SK-N-SH (cell line): ENCODE results near the gene TRIOBP. TPM values are rescaled to one million over a fixed set of nuclear protein-coding genes. Genes with fewer than 3 reads are reported as not detected.

Experiments
- CTCF ChIA-PET: fragments of 300-600, 350-600 bp; formaldehyde crosslinking; extraction: SDS; loops from one replicate; lab custom pipeline; 2021; lab: Yijun Ruan, JAX
- POLR2A ChIA-PET: fragments of 350-600 bp; sonication (Branson Sonifier 250); formaldehyde crosslinking; extraction: SDS; loops from one replicate; lab custom pipeline; 2020; ENCODE audit warnings: antibody characterized with exemption, inconsistent platforms; lab: Yijun Ruan, JAX
- DNase-seq: peaks from one replicate; pipeline ENCODE4 v3.0.0; 2012
- H2AFZ ChIP-seq: fragments of 200-600 bp; sonication (generic); 2 replicates; pipeline ENCODE4 v1.8.1; 2016; ENCODE audit warnings: antibody characterized with exemption, mild to moderate bottlenecking, low read depth
- H3F3A ChIP-seq: fragments of 200-600 bp; sonication (generic); replicated peaks from 2 replicates; pipeline ENCODE3; 2016; ENCODE audit warnings: antibody characterized with exemption, mild to moderate bottlenecking; ENCODE audit not compliant: insufficient read depth
- H3K27ac ChIP-seq, 2 experiments: fragments of 200-500 bp in 1 of 2; fragments of 200-600 bp in 1 of 2; sonication (Bioruptor generic) in 1 of 2; sonication (generic), shearing (Covaris generic) in 1 of 2; 2 replicates each; pipeline versions ENCODE4 v1.5.1 to v1.6.1; 2014 to 2016; ENCODE audit warnings: low read depth in 2 of 2, inconsistent platforms in 1 of 2, low read length in 1 of 2, mild to moderate bottlenecking in 1 of 2, mixed read lengths in 1 of 2
- H3K27me3 ChIP-seq: fragments of 200-600 bp; sonication (generic), shearing (Covaris generic); 2 replicates; pipeline ENCODE4 v1.6.1; 2016; ENCODE audit warnings: mixed run types; ENCODE audit not compliant: insufficient read depth
- H3K36me3 ChIP-seq, 2 experiments: fragments of 200-500 bp in 1 of 2; fragments of 200-600 bp in 1 of 2; sonication (Bioruptor generic) in 1 of 2; sonication (generic) in 1 of 2; replicated peaks in 1 of 2; 2 replicates each; pipeline versions ENCODE3 to v1.5.1; 2014 to 2016; ENCODE audit warnings: low read length in 1 of 2, mild to moderate bottlenecking in 1 of 2; ENCODE audit not compliant: insufficient read depth in 2 of 2, control insufficient read depth in 1 of 2
- H3K4me1 ChIP-seq, 2 experiments: fragments of 200-500 bp in 1 of 2; fragments of 200-600 bp in 1 of 2; sonication (Bioruptor generic) in 1 of 2; sonication (generic), shearing (Covaris generic) in 1 of 2; 2 replicates each; pipeline versions ENCODE4 v1.5.1 to v1.6.1; 2014 to 2016; ENCODE audit warnings: low read depth in 1 of 2, low read length in 1 of 2, mixed run types in 1 of 2; ENCODE audit not compliant: insufficient read depth in 2 of 2, control insufficient read depth in 1 of 2
- H3K4me2 ChIP-seq: fragments of 200-600 bp; sonication (generic), shearing (Covaris generic); 2 replicates; pipeline ENCODE4 v1.6.1; 2017; ENCODE audit warnings: mixed run types
- H3K4me3 ChIP-seq, 2 experiments: fragments of 200-500 bp in 1 of 2; fragments of 200-600 bp in 1 of 2; sonication (Bioruptor generic) in 1 of 2; sonication (generic), shearing (Covaris generic) in 1 of 2; 2 replicates each; pipeline versions ENCODE4 v1.5.1 to v1.8.1; 2014 to 2016; ENCODE audit warnings: low read depth in 2 of 2, inconsistent platforms in 1 of 2, low read length in 1 of 2, mild to moderate bottlenecking in 1 of 2, mixed read lengths in 1 of 2, moderate library complexity in 1 of 2
- H3K79me2 ChIP-seq: fragments of 200-600 bp; sonication (generic); 2 replicates; pipeline ENCODE4 v1.8.1; 2017; ENCODE audit warnings: mild to moderate bottlenecking; ENCODE audit not compliant: insufficient read depth
- H3K9ac ChIP-seq: fragments of 200-600 bp; sonication (generic); 2 replicates; pipeline ENCODE4 v1.6.1; 2017; ENCODE audit warnings: mixed run types
- H3K9me2 ChIP-seq: fragments of 200-600 bp; sonication (generic); 2 replicates; pipeline ENCODE4 v1.6.1; 2017; ENCODE audit warnings: mixed run types
- H3K9me3 ChIP-seq: fragments of 200-600 bp; sonication (generic); 2 replicates; pipeline ENCODE4 v1.6.1; 2017; ENCODE audit warnings: mixed run types, mild to moderate bottlenecking, moderate library complexity
- H4K20me1 ChIP-seq: fragments of 200-600 bp; sonication (generic); 2 replicates; pipeline ENCODE4 v1.6.1; 2017; ENCODE audit warnings: mild to moderate bottlenecking, mixed run types; ENCODE audit not compliant: insufficient read depth
- CHD2 ChIP-seq: fragments of 150-350 bp; IDR thresholded peaks from 2 replicates; pipeline ENCODE4 v1.6.1; 2018; ENCODE audit warnings: low read length; ENCODE audit not compliant: partially characterized antibody
- ELF1 ChIP-seq: IDR thresholded peaks from 2 replicates; pipeline ENCODE4 v1.4.0; 2012
- EZH2phosphoT487 ChIP-seq: fragments of 200-600 bp; sonication (generic); IDR thresholded peaks from 2 replicates; pipeline ENCODE4 v1.6.1; 2017; ENCODE audit warnings: low read depth, mixed run types, mild to moderate bottlenecking, antibody characterized with exemption, moderate library complexity, borderline replicate concordance
- FOSL2 ChIP-seq: IDR thresholded peaks from 2 replicates; pipeline ENCODE4 v1.4.0; 2012; ENCODE audit warnings: low read depth, mild to moderate bottlenecking, moderate library complexity, borderline replicate concordance
- FOXJ3 ChIP-seq: sonication (generic); formaldehyde crosslinking; IDR thresholded peaks from 2 replicates; pipeline ENCODE4 v1.5.1; 2020; ENCODE audit warnings: mild to moderate bottlenecking, missing genetic modification reagents
- GABPA ChIP-seq: IDR thresholded peaks from 2 replicates; pipeline ENCODE4 v1.4.0; 2012; ENCODE audit warnings: low read depth, mild to moderate bottlenecking
- IRF3 ChIP-seq: fragments of 150-350 bp; IDR thresholded peaks from 2 replicates; pipeline ENCODE4 v1.6.1; 2016; ENCODE audit warnings: mild to moderate bottlenecking, low read depth, low read length
- MXI1 ChIP-seq: IDR thresholded peaks from 2 replicates; pipeline ENCODE4 v1.6.1; 2012; ENCODE audit warnings: mild to moderate bottlenecking, low read depth, low read length, improper control_type of control experiment
- POLR2AphosphoS5 ChIP-seq: IDR thresholded peaks from 2 replicates; pipeline ENCODE4 v1.6.1; 2012; ENCODE audit warnings: low read depth, low read length
- RCOR1 ChIP-seq: fragments of 150-350 bp; IDR thresholded peaks from 2 replicates; pipeline ENCODE4 v1.6.1; 2017; ENCODE audit warnings: antibody characterized with exemption, low read length
- SIN3A ChIP-seq: IDR thresholded peaks from 2 replicates; pipeline ENCODE4 v1.6.1; 2012; ENCODE audit warnings: low read depth, mild to moderate bottlenecking, low read length, moderate library complexity, borderline replicate concordance
- USF1 ChIP-seq: IDR thresholded peaks from 2 replicates; pipeline ENCODE4 v1.4.0; 2012; ENCODE audit warnings: low read depth, borderline replicate concordance
- YY1 ChIP-seq: IDR thresholded peaks from 2 replicates; pipeline ENCODE4 v1.4.0; 2012; ENCODE audit warnings: low read depth, mild to moderate bottlenecking
- WGBS: methylation state at CpG from one replicate; pipeline ENCODE4 v1.1.6; 2017; ENCODE audit warnings: low lambda C conversion rate; 5-methylcytosine and 5-hydroxymethylcytosine counted together
- polyA plus RNA-seq, 3 experiments: library from polyadenylated mRNA; depleted of rRNA; stranded (reverse); fragments of >200 nt; gene quantifications; 2 replicates each; pipeline ENCODE4 v1.2.3, GENCODE V29; 2012
- TF ChIP-seq, protein P1 (sequence below): fragments of 150-350 bp; IDR thresholded peaks from 2 replicates; pipeline ENCODE4 v1.6.1; 2017; ENCODE audit warnings: antibody characterized with exemption, low read length, low read depth, borderline replicate concordance
- TF ChIP-seq, protein P2 (sequence below): fragments of 200-600 bp; sonication (generic); IDR thresholded peaks from 2 replicates; pipeline ENCODE4 v1.6.1; 2017; ENCODE audit warnings: antibody characterized with exemption, mild to moderate bottlenecking, moderate library complexity

TRIOBP gene
- polyA plus RNA-seq, 1 of the 3 experiments (the other 2 are of a cell fraction) = 43.6 TPM

- no peak overlapping the region for H3K4me3 ChIP-seq
- no peak for DNase-seq
- POLR2A ChIA-PET = interaction anchor here (2.0 kb wide), 1 partner anchor 76 kb away, joined by 13 read pairs; the partner anchor contains the start of gene GGA1
- peaks cover 20% of the 10 kb centered on the region for H3K79me2 ChIP-seq
- no peaks in the 10 kb centered on the region for H3K27me3 ChIP-seq
- peaks cover 5 to 18% of the 10 kb centered on the region in 2 experiments for H3K36me3 ChIP-seq
- no peaks in the 10 kb centered on the region for H3K9me3 ChIP-seq
- peaks cover 15% of the 10 kb centered on the region for H4K20me1 ChIP-seq
- no peak overlapping the region for H3K9ac ChIP-seq
- peaks cover 25% of the 10 kb centered on the region for H3F3A ChIP-seq
- TF ChIP-seq, protein P1, sequence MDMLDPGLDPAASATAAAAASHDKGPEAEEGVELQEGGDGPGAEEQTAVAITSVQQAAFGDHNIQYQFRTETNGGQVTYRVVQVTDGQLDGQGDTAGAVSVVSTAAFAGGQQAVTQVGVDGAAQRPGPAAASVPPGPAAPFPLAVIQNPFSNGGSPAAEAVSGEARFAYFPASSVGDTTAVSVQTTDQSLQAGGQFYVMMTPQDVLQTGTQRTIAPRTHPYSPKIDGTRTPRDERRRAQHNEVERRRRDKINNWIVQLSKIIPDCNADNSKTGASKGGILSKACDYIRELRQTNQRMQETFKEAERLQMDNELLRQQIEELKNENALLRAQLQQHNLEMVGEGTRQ = no peak
- no peak for TF ChIP-seq FOSL2
- no peak for TF ChIP-seq RCOR1
- H3K4me2 ChIP-seq = no peak overlapping the region
- H2AFZ ChIP-seq = no peak overlapping the region; the same call in 1 of the 2 replicates
- H3K9me2 ChIP-seq = no peaks in the 10 kb centered on the region
- H3K4me1 ChIP-seq = peaks cover 5 to 11% of the 10 kb centered on the region in 2 experiments; a peak in 2 of 4 replicates
- no peak overlapping the region for H3K27ac ChIP-seq
- WGBS = 85% methylated on average over 11 of the region's 16 CpGs
- CTCF ChIA-PET = interaction anchor here (0.7 to 44.3 kb wide), 4 partner anchors 11 to 51 kb away, joined by 3 to 898 read pairs (median 94); partner anchors contain the start of genes PDXP, SH3BP1 and TRIOBP
Observed at GRCh38 chr22:37684803-37685615, 11.8 kb upstream of the TRIOBP start.

GRCh38 chr22:37686002-37686982 lies 10.6 kb upstream of the TRIOBP start, which contains the start of gene NOL12:
TSS of gene NOL12 (plus strand) at chr22:37686343. CDS start at chr22:37686393, 50 bp downstream.
- CTCF ChIA-PET = interaction anchor here (0.8 to 44.3 kb wide), 8 partner anchors 9 to 177 kb away, joined by 3 to 898 read pairs (median 4); partner anchors contain the start of genes PDXP, SH3BP1 and TRIOBP
- Histone ChIP-seq H3K4me1 (peaks cover 2 to 9% of the 10 kb centered on the region in 2 experiments; a peak in 2 of 4 replicates), H3K9ac (peak within 1 kb of the TSS; percentile 79), H3F3A (peaks cover 12% of the 10 kb centered on the region), H3K9me3 (no peaks in the 10 kb centered on the region), H3K36me3 (peaks cover 5 to 22% of the 10 kb centered on the region in 2 experiments), H3K79me2 (peaks cover 20% of the 10 kb centered on the region), H3K4me3 (peak within 1 kb of the TSS; percentile 79 to 91), H3K4me2 (peak within 1 kb of the TSS; percentile 85), H3K27ac (peak within 1 kb of the TSS; percentile 84 to 90), H3K27me3 (no peaks in the 10 kb centered on the region), H4K20me1 (peaks cover 2% of the 10 kb centered on the region), H2AFZ (peak within 1 kb of the TSS; percentile 82), H3K9me2 (no peaks in the 10 kb centered on the region)
- WGBS = 10% methylated on average over 30 of the region's 62 CpGs
- POLR2A ChIA-PET = interaction anchor here (0.6 to 2.0 kb wide), 13 partner anchors 9 to 121 kb away, joined by 3 to 14 read pairs (median 4); partner anchors contain the start of genes GCAT, GGA1, LGALS1 and PDXP
- DNase-seq = peak; percentile 91
- peak; percentile 96 for TF ChIP-seq GABPA
- peak; percentile 24; the same call in 1 of the 2 replicates for TF ChIP-seq IRF3
- 0 out of 2 replicates have a peak, but pooled peaks have one; percentile 31 for TF ChIP-seq RCOR1
- TF ChIP-seq EZH2phosphoT487 = no peak
- TF ChIP-seq POLR2AphosphoS5 = peak; percentile 67
- peak; percentile 77 for TF ChIP-seq CHD2
- peak; percentile 48; the same call in 1 of the 2 replicates for TF ChIP-seq MXI1
- 0 out of 2 replicates have a peak, but pooled peaks have one; percentile 41 for TF ChIP-seq FOXJ3
- TF ChIP-seq YY1 = no peak
- TF ChIP-seq ELF1 = peak; percentile 94
- 0 out of 2 replicates have a peak, but pooled peaks have one; percentile 45 for TF ChIP-seq SIN3A
- TF ChIP-seq, protein P1 = 0 out of 2 replicates have a peak, but pooled peaks have one; percentile 20
- TF ChIP-seq USF1 = peak; percentile 45; the same call in 1 of the 2 replicates
- TF ChIP-seq, protein P2, sequence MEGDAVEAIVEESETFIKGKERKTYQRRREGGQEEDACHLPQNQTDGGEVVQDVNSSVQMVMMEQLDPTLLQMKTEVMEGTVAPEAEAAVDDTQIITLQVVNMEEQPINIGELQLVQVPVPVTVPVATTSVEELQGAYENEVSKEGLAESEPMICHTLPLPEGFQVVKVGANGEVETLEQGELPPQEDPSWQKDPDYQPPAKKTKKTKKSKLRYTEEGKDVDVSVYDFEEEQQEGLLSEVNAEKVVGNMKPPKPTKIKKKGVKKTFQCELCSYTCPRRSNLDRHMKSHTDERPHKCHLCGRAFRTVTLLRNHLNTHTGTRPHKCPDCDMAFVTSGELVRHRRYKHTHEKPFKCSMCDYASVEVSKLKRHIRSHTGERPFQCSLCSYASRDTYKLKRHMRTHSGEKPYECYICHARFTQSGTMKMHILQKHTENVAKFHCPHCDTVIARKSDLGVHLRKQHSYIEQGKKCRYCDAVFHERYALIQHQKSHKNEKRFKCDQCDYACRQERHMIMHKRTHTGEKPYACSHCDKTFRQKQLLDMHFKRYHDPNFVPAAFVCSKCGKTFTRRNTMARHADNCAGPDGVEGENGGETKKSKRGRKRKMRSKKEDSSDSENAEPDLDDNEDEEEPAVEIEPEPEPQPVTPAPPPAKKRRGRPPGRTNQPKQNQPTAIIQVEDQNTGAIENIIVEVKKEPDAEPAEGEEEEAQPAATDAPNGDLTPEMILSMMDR = no peak
